PFSK-1 (cell line): Measurements from ENCODE around the gene RSU1.

ENCODE experiments used
- FOXP2 ChIP-seq: optimal IDR thresholded peaks from 2 replicates; pipeline ENCODE3; 2011; ENCODE audit warnings: borderline replicate concordance, control low read depth, inconsistent platforms; ENCODE audit not compliant: insufficient read depth; ENCODE audit errors: extremely low read length, extremely low read depth
- POLR2AphosphoS5 ChIP-seq: IDR thresholded peaks from 2 replicates; pipeline ENCODE4 v1.6.1; 2012; ENCODE audit warnings: low read depth, mild to moderate bottlenecking, control low read depth, low read length, moderate library complexity
- SIN3A ChIP-seq: IDR thresholded peaks from 2 replicates; pipeline ENCODE4 v1.6.1; 2012; ENCODE audit warnings: mild to moderate bottlenecking, low read length, moderate library complexity, borderline replicate concordance; ENCODE audit not compliant: insufficient read depth
- TAF1 ChIP-seq: IDR thresholded peaks from 2 replicates; pipeline ENCODE4 v1.6.1; 2012; ENCODE audit warnings: low read length, control low read depth, borderline replicate concordance; ENCODE audit not compliant: insufficient read depth
- TF ChIP-seq, protein P1 (sequence below), 2 experiments: IDR thresholded peaks; 2 replicates each; pipeline versions ENCODE4 v1.6.1 to v1.8.0; 2011 to 2012; ENCODE audit warnings: low read depth in 2 of 2, low read length in 2 of 2, control low read depth in 1 of 2, inconsistent platforms in 1 of 2, mild to moderate bottlenecking in 1 of 2, moderate library complexity in 1 of 2; ENCODE audit not compliant: insufficient read depth in 1 of 2

Gene RSU1

DNA sequence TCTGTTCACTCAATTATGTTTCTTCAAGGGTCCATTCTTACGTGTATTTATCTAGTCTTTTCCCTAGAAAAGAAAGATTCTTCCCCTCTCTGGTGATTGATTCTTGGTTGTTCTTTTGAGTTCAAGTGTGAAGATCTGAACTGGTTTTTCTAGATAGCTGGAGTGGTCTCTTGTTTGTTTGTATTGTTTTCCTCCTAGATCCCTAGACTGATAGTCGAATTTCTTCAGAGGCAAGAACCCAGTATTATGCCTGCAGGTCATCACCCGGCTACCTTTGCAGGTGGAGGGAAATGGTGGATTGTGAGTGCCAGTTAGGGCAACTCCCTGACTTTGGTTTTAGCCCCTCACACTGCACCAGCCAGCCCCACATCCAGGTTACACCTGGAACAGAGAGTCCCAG lies 2.2 kb upstream of the RSU1 start:
- TF ChIP-seq POLR2AphosphoS5, result no peak
- TF ChIP-seq FOXP2, result no peak
- no peak for TF ChIP-seq SIN3A
- TF ChIP-seq, protein P1, sequence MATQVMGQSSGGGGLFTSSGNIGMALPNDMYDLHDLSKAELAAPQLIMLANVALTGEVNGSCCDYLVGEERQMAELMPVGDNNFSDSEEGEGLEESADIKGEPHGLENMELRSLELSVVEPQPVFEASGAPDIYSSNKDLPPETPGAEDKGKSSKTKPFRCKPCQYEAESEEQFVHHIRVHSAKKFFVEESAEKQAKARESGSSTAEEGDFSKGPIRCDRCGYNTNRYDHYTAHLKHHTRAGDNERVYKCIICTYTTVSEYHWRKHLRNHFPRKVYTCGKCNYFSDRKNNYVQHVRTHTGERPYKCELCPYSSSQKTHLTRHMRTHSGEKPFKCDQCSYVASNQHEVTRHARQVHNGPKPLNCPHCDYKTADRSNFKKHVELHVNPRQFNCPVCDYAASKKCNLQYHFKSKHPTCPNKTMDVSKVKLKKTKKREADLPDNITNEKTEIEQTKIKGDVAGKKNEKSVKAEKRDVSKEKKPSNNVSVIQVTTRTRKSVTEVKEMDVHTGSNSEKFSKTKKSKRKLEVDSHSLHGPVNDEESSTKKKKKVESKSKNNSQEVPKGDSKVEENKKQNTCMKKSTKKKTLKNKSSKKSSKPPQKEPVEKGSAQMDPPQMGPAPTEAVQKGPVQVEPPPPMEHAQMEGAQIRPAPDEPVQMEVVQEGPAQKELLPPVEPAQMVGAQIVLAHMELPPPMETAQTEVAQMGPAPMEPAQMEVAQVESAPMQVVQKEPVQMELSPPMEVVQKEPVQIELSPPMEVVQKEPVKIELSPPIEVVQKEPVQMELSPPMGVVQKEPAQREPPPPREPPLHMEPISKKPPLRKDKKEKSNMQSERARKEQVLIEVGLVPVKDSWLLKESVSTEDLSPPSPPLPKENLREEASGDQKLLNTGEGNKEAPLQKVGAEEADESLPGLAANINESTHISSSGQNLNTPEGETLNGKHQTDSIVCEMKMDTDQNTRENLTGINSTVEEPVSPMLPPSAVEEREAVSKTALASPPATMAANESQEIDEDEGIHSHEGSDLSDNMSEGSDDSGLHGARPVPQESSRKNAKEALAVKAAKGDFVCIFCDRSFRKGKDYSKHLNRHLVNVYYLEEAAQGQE (IDR thresholded peaks at IDR 0.05; ENCODE audit: insufficient read depth in 1 of 2, low read depth in 2 of 2, low read length in 2 of 2), result no peak
- no peak for TF ChIP-seq TAF1

DNA sequence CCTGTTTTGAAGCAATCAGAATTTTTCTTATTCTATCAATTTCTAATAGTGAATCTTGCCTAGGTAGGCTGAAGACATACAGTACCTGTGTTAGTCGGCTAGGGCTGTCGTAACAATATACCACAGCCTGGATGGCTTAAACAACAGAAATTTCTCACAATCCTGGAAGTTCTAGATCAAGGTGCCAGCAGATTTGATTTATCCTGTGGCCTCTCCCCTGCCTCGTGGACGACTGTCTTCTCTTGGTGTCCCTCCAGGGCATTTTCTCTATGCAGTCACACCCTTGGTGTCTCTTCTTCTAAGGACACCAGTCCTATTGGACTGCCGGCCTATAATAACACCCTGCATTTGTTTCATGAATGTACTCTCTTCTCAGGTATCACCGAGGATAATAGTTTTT lies 1.8 kb upstream of the RSU1 start:
- TF ChIP-seq SIN3A (no peak), FOXP2 (no peak), TAF1 (no peak), POLR2AphosphoS5 (no peak)
- TF ChIP-seq, protein P1 (IDR thresholded peaks at IDR 0.05; ENCODE audit: insufficient read depth in 1 of 2, low read depth in 2 of 2, low read length in 2 of 2), result no peak

DNA sequence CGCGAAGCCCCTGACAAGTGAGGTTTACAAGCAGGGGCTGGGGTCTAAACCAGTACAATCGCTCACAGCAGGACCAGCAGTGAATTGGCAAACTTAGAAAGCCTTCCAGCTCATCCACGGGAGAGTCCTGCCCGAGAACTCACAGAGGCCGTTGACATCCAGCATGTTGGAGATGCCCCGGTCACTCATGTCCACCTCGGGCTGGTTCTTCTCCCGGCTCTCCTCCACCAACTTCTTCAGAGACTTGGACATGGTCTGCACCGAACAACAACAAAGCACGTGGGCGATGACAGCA lies 447 bp downstream of the RSU1 start:
- TF ChIP-seq TAF1, result no peak
- no peak for TF ChIP-seq POLR2AphosphoS5
- TF ChIP-seq SIN3A, result no peak
- TF ChIP-seq FOXP2, result no peak
- TF ChIP-seq, protein P1 (IDR thresholded peaks at IDR 0.05; ENCODE audit: insufficient read depth in 1 of 2, low read depth in 2 of 2, low read length in 2 of 2), result no peak

DNA sequence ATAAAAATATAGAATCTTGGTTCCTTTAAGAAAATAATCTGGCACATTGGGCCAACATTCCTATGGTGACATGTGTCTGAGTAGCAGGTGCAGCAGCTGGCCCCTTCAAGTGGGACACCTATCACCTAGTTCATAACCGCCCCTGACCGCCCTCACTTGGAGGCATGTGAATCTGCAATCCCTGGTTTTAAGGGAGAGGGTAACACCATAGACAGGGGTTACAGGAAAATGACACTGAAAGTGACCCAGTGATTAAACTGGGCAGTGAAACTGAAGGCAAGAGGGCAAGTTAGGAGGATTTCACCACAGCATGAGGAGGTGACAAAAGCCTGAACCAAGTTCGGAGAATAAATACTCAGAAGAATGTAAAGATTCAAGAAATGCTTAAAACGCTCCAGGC lies 1.1 kb downstream of the RSU1 start:
- TF ChIP-seq, protein P1 (IDR thresholded peaks at IDR 0.05; ENCODE audit: insufficient read depth in 1 of 2, low read depth in 2 of 2, low read length in 2 of 2), result no peak
- no peak for TF ChIP-seq SIN3A

DNA sequence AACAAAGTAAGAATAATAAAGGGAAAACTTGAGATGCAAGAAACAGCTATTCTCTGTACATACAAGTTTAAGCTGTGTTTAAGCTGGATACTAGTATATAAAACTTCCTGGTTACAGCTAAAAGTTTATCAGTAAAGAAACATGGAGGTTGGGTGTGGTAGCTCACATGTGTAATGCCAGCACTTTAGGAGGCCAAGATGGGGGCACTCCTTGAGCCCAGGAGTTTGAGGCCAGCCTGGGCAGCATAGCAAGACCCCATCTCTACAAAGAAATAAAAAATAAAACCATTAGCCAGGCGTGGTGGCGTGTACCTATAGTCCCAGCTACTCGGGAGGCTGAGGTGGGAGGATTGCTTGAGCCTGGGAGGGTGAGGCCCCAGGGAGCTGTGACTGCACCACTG lies 3.2 kb downstream of the RSU1 start:
- TF ChIP-seq, protein P1 (IDR thresholded peaks at IDR 0.05; ENCODE audit: insufficient read depth in 1 of 2, low read depth in 2 of 2, low read length in 2 of 2), result no peak
- TF ChIP-seq TAF1 (no peak), POLR2AphosphoS5 (no peak), FOXP2 (no peak), SIN3A (no peak)
